Muscle layer of duodenum (tissue), 2 donors: ENCODE measurements around the gene TBC1D16.

ENCODE experiments used
- H3K27ac ChIP-seq: one replicate; pipeline ENCODE4 v1.7.0; 2013; ENCODE audit warnings: mild to moderate bottlenecking, low read length
- H3K27me3 ChIP-seq: one replicate; pipeline ENCODE4 v1.7.0; 2013; ENCODE audit warnings: low read depth, mild to moderate bottlenecking, control low read depth, low read length
- H3K36me3 ChIP-seq, 2 donors: one replicate each; pipeline ENCODE4 v1.7.0; 2013; ENCODE audit warnings: low read length in 2 of 2, control low read depth in 1 of 2, mild to moderate bottlenecking in 1 of 2; ENCODE audit not compliant: insufficient read depth in 2 of 2, control insufficient read depth in 1 of 2
- H3K4me1 ChIP-seq, 2 donors: one replicate each; pipeline ENCODE4 v1.7.0; 2013; ENCODE audit warnings: low read length in 2 of 2, mild to moderate bottlenecking in 2 of 2, control low read depth in 1 of 2, moderate library complexity in 1 of 2; ENCODE audit not compliant: insufficient read depth in 2 of 2, control insufficient read depth in 1 of 2
- H3K4me3 ChIP-seq, 2 donors: one replicate each; pipeline ENCODE4 v1.7.0; 2013; ENCODE audit warnings: low read length in 2 of 2, low read depth in 1 of 2, mild to moderate bottlenecking in 1 of 2
- H3K9me3 ChIP-seq, 2 donors: one replicate each; pipeline ENCODE4 v1.7.0; 2013; ENCODE audit warnings: low read length in 2 of 2, control low read depth in 1 of 2, mild to moderate bottlenecking in 1 of 2; ENCODE audit not compliant: control insufficient read depth in 1 of 2
- donor health status: healthy.

The TBC1D16 gene

GRCh38 chr17:79938336-79939093 lies 97.2 kb downstream of the TBC1D16 start:
- Histone ChIP-seq H3K9me3 (no peaks in the 10 kb centered on the region), H3K36me3 (peaks cover 0 to 39% of the 10 kb centered on the region in 2 donors), H3K27me3 (no peaks in the 10 kb centered on the region), H3K4me1 (no peaks in the 10 kb centered on the region), H3K27ac (no peak overlapping the region), H3K4me3 (no peak overlapping the region)

GRCh38 chr17:79937391-79938335 lies 98.0 kb downstream of the TBC1D16 start:
- H3K36me3 ChIP-seq = peaks cover 0 to 37% of the 10 kb centered on the region in 2 donors
- H3K27me3 ChIP-seq = no peaks in the 10 kb centered on the region
- no peaks in the 10 kb centered on the region for H3K9me3 ChIP-seq

GRCh38 chr17:79936641-79937381 lies 98.9 kb downstream of the TBC1D16 start:
- Histone ChIP-seq H3K27me3 (no peaks in the 10 kb centered on the region), H3K27ac (no peak overlapping the region), H3K36me3 (peaks cover 0 to 30% of the 10 kb centered on the region in 2 donors), H3K4me3 (no peak overlapping the region), H3K4me1 (no peaks in the 10 kb centered on the region), H3K9me3 (no peaks in the 10 kb centered on the region)

More at GRCh38 chr17:79937391-79938335, 98.0 kb downstream of the TBC1D16 start:
- Histone ChIP-seq H3K27ac (no peak overlapping the region), H3K4me3 (no peak overlapping the region), H3K4me1 (no peaks in the 10 kb centered on the region)

- Histone ChIP-seq H3K36me3 (peaks cover 0 to 24% of the 10 kb centered on the region in 2 donors), H3K27me3 (no peaks in the 10 kb centered on the region), H3K27ac (no peak overlapping the region), H3K4me3 (no peak overlapping the region), H3K4me1 (no peaks in the 10 kb centered on the region), H3K9me3 (no peaks in the 10 kb centered on the region)
Measured at GRCh38 chr17:79936050-79936449, 99.6 kb downstream of the TBC1D16 start.

- Histone ChIP-seq H3K4me1 (peaks cover 0 to 7% of the 10 kb centered on the region in 2 donors), H3K27me3 (no peaks in the 10 kb centered on the region), H3K27ac (no peak overlapping the region), H3K4me3 (no peak overlapping the region), H3K9me3 (no peaks in the 10 kb centered on the region), H3K36me3 (peaks cover 0 to 17% of the 10 kb centered on the region in 2 donors)
Measured at GRCh38 chr17:79935197-79935885, 100.3 kb downstream of the TBC1D16 start.

- no peaks in the 10 kb centered on the region for H3K27me3 ChIP-seq
- peaks cover 0 to 11% of the 10 kb centered on the region in 2 donors for H3K4me1 ChIP-seq
- H3K9me3 ChIP-seq = no peaks in the 10 kb centered on the region
- H3K4me3 ChIP-seq = no peak overlapping the region
- peaks cover 0 to 10% of the 10 kb centered on the region in 2 donors for H3K36me3 ChIP-seq
- no peak overlapping the region for H3K27ac ChIP-seq
Measured at GRCh38 chr17:79934653-79934970, 101.1 kb downstream of the TBC1D16 start.

GRCh38 chr17:79933863-79934652 lies 101.6 kb downstream of the TBC1D16 start:
- Histone ChIP-seq H3K36me3 (peaks cover 0 to 4% of the 10 kb centered on the region in 2 donors), H3K9me3 (no peaks in the 10 kb centered on the region), H3K27me3 (no peaks in the 10 kb centered on the region), H3K4me1 (peaks cover 0 to 11% of the 10 kb centered on the region in 2 donors), H3K27ac (no peak overlapping the region), H3K4me3 (no peak overlapping the region)

- Histone ChIP-seq H3K4me3 (no peak overlapping the region), H3K36me3 (no peaks in the 10 kb centered on the region), H3K9me3 (no peaks in the 10 kb centered on the region), H3K27ac (no peak overlapping the region), H3K27me3 (no peaks in the 10 kb centered on the region), H3K4me1 (peaks cover 0 to 11% of the 10 kb centered on the region in 2 donors)
Measured at GRCh38 chr17:79932451-79933306, 103.0 kb downstream of the TBC1D16 start.

GRCh38 chr17:79931817-79932309 lies 103.8 kb downstream of the TBC1D16 start:
- H3K4me1 ChIP-seq = peaks cover 0 to 11% of the 10 kb centered on the region in 2 donors
- no peak overlapping the region for H3K4me3 ChIP-seq
- no peaks in the 10 kb centered on the region for H3K27me3 ChIP-seq
- H3K9me3 ChIP-seq = no peaks in the 10 kb centered on the region
- no peaks in the 10 kb centered on the region for H3K36me3 ChIP-seq
- peak overlapping the region; percentile 13 for H3K27ac ChIP-seq
